GM21723 (cell line): ENCODE data around the gene FIBP.

ENCODE experiments used
- ATAC-seq: cut with Tn5 transposase; IDR thresholded peaks from one replicate; pipeline ENCODE4 v1.9.1; 2021; ENCODE audit warnings: mild to moderate bottlenecking, moderate library complexity; ENCODE audit not compliant: unreplicated experiment

FIBP gene

GRCh38 chr11:65871811-65872548, 16.3 kb downstream of the FIBP start:
- ATAC-seq, result no peak

DNA sequence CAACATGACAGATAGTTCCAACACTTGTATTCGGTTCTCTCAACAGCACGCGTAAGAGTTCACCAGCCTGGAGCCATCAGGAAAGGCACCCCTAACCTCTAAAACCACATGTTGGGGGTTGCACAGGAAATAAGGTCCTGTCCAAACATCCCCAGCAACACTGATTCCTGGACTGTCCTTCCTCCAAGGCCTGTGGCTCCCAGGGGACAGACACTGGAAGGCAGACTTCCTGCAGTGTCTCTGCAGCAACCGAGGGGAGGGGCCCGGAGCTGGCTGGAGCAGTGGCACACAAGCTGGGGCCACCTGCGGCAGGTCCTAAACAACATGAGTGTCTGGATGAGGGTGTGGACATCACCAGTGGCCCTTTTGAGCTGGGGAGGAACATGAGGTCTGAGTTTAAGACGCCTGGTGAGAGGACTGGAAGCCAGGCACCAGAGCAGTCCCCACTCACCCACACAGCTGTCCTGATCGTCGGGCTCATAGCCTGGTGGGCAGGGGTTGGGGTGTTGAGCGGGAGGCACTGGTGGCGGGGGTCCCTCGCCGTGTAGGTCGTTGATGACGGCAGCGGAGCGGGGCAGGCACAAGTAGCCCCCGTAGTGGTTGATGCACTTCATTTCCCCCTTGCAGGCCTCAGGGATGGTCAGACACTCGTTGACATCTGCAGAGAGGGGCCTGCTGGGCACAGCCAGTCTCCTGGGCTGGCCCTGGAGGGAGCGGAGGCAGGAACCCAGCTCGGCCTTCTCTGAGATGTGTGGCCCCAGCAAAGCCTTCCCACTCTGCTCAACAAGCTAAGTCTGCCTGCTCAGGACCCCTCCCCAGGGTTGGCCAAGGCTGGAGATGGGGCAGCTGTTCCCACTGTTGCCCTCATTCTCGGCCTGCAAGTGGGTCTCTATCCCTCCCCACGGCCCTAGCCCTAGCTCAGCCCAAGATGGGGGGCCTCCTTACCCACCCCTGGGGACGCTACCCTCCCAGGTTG, 17.3 kb downstream of the FIBP start:
- no peak for ATAC-seq

GRCh38 chr11:65870307-65870658, 18.0 kb downstream of the FIBP start:
- no peak for ATAC-seq

DNA sequence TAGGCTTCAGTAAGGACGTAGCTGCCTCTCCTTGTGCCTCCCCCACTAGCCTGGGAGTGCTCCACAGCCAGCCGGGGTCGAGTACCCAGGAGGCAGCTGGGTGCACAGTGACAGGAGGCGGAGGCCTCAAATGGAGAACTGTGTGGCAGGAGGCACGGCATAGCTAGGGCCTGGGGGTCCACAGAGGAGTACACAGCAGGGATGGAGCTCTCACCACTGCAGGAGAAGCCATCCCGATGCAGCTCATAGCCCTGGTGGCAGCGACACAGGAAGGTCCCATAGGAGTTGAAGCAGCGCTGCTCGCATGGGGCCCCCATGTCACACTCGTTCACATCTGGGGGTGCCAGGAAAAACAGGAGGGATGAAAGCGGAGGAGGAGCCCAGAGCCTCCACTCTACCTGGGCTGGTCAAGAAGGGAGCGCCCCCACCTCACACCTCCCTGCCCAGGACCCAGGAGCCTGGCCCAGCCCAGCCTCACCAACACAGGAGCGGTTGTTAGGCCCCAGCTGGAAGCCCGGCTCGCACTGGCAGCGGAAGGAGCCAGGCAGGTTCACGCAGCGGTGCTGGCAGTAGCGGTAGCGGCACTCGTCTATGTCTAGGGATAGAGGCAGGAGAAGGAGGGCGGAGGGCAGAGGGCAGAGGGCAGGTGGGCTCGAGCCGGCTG, 18.5 kb downstream of the FIBP start:
- ATAC-seq, result no peak

DNA sequence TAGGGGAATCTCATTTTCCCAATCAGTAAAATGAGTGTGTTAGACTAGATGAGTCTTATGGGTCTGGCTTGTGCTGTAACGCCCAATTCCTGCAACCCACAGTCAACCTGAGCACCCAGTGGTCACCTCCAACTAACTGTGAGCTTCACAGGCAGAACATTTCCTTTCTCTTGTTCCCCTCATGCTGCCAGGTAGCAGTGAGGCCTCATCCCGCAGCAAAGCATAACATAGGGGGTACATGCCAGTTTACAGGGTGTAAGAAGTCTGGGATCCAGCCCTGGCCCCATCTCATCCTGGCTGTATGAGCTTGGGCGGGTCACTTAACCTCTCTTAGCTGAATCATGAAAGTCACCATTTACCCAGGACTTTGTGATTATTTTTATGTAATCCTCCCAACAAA, 19.4 kb downstream of the FIBP start:
- no peak for ATAC-seq

- ATAC-seq, result no peak
These were observed 20.1 kb downstream of the FIBP start for GRCh38 chr11:65868076-65868667.

DNA sequence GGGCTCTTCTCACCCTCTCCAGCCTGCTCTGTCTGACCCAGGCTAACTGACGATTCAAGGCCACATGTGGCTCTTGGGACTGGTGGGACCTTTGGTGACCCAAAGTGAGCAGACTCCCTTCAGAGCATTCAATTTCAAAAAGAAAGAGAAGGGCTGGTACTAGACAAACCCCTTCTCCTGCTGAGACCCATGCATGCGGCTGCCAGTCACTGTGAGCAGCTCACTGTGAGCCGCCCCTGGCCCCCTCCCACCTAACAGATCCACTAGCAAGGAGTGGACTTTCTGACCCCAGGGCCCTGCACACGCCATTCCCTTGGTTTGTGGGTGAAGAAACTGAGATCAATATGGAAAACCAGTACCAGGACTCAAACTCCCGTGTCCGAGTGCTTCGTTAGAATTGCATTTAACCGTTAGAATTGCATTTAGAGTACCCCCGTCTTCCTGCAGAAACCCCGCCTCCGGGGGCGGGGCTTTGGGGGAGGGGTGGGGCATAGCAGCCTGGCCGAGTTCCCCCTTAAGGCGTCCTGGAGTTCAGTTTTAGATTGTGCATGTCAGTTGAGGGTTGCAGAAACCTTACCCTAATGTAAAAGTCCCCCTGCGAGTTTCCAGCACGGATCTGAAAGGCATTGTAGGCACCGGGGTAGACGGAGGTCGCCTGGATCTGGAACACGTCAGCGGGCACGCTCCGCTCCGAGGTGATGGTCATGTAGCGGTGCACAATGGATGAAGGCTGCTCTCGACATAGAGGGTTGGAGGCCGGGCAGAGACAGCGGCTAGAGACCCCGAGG, 20.8 kb downstream of the FIBP start:
- ATAC-seq, result no peak

- ATAC-seq, result no peak
These were observed 21.6 kb downstream of the FIBP start for GRCh38 chr11:65866509-65867283.

GRCh38 chr11:65865550-65866172, 22.6 kb downstream of the FIBP start:
- ATAC-seq, result no peak

DNA sequence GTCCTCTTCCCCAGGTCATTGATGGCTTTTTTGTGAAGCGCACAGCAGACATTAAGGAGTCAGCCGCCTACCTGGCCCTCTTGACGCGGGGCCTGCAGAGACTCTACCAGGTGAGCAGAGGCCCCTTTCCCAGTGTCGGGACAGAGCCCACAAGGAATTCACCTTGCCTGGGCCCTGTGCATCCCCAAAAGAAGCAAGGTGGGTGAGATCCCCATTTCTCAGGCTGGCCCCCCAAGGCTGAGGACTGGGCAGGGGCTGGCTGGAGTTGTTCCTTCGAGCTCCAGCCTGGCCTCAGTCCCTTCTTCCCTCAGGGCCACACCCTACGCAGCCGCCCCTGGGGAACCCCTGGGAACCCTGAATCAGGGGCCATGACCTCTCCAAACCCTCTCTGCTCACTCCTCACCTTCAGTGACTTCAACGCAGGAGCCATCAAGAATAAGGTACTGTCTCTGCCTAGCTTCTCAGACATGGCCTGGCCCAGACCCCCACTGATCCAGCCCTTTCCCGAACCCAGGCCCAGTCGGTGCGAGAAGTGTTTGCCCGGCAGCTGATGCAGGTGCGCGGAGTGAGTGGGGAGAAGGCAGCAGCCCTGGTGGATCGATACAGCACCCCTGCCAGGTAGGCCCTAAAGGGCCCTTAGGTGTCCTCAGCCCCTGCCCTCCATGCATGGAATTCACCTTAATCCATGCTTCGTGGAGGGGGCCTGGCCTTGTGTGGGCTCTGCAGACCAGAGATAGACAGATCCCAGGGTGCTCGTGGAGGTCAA, 23.4 kb downstream of the FIBP start:
- ATAC-seq, result no peak

- ATAC-seq, result no peak
These were observed 24.2 kb downstream of the FIBP start for GRCh38 chr11:65863889-65864705.

GRCh38 chr11:65862941-65863888, 25.1 kb downstream of the FIBP start:
- ATAC-seq, result no peak

DNA sequence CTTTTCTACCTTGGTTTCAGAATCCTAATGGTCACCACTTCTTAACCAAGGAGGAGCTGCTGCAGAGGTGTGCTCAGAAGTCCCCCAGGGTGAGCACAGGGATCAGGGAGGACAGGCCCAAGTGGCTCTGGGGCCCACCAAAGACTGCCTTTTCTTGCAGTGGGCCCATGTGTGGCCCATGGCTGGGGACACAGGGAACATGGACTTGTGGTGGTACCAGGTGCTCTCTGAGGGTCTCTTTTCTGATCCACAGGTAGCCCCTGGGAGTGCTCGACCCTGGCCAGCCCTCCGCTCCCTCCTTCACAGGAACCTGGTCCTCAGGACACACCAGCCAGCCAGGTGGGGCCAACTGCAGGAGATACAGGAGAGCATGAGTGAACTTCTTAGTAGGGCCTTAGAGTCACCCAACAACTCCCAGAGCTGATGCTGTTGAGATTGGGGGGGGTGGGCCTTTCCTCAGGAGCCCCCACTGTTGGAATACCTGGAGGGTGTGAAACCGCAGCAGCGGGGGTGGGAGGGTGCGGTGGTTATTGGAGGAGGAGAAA, 26.0 kb downstream of the FIBP start:
- ATAC-seq, result no peak

DNA sequence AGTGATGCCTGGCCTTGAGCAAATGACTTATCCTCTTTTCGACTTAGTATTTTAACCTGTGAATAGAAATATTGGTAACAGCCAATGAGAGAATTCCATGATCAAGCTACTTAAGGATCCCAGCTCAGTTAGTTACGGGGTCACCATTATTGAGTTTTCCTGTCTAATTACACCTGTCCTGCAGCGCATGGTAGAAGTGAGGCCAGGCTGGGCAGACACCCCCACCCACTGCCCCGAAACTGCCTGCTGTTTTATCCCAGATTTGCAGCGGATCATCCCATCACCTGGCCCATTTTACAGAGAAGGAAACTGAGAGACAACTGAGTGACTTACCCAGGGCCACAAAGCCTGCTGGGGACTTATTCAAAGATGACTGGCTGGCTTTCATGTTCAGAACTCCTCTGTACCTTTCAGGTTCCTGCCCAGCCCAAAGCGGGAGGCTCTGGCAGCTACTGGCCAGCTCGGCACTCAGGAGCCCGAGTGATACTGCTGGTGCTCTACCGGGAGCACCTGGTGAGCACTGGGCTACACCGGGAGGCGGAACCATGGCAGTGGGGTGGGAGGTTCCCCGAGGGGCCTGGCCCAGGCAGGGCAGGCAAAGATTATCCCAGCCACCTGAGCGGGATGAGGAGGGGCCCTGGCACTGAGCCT, 26.6 kb downstream of the FIBP start:
- no peak for ATAC-seq

GRCh38 chr11:65861165-65861505, 27.1 kb downstream of the FIBP start:
- ATAC-seq, result no peak
